ENCODE data around the gene TCF25.
"Not testable (repeated sequence)": the region's sequence is repeated elsewhere in the genome, so short reads cannot be mapped to it uniquely, and the experiment has no call there.

Gene TCF25

DNA sequence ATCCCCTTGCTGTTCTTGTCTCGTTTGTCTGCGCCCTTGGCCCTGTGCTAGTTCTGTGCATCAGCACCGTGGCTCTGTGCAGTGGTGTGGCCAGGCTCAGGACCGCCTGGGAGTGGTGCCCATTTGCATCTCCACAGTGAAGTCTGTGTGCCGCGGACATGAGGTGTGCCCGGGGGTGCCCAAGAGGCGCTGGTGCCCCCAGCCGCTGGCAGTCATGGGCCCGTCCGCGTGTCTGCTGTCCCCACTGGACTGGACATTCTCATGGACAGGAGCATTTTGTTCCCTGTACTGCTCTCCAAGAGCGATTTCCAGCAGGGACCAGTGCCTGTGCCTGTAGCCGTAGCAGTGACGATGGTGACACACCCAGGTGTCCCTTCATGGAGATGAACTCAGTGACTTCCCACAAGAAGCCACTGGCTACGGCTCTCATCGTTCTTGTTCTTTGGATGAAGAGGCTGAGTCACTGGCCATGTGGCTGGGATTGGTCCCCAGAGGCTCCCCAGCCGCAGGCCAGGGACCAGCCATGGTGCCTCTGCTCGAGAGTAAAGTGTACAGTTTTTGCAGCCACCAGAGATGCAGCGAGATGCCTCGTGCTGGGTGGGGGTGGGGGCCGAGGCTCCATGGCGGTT lies 32.2 kb downstream of the TCF25 start:
- no peak for DNase-seq

DNA sequence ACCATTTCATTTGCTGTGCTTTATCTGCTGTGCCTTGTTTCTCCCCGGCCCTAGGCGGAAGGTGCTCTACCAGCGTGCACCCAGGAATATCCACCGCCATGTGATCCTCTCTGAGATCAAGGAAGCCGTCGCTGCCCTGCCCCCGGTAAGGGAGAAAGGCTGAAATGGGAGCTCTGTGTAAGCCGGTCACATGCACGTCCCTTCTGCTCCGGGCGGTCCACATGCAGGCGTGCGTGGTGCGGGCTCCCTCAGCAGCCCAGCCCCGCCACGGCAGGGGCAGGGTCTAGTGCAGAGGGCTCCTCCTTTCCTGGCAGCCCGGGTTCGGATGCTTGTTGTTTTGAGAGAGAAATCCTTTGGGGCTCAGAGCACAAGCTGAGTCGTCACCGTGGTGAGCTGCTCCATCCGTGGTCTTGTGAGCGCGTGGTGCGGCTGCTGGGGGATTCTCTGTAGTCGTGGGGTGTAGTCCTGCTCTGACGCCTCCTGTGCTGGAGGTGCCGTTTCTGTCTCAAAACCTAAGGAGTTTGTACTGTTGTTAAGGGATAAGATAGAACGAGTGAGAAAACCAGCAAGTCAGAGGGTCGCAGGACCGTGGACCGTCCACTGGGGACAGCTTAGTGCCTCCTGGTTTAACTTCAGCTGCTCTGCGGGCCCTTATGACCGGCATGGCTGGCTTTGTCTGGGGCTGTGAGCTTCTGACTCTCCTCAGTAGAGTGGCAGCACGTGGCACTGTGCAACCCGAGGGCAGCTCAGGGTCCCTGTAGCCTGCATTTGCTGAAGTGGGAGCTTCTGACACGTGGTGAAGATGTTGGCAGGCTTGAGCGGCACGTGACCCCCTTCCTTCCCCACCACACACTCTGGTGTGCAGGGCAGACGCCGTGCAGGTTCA lies 33.0 kb downstream of the TCF25 start:
- DNase-seq = no peak

DNA sequence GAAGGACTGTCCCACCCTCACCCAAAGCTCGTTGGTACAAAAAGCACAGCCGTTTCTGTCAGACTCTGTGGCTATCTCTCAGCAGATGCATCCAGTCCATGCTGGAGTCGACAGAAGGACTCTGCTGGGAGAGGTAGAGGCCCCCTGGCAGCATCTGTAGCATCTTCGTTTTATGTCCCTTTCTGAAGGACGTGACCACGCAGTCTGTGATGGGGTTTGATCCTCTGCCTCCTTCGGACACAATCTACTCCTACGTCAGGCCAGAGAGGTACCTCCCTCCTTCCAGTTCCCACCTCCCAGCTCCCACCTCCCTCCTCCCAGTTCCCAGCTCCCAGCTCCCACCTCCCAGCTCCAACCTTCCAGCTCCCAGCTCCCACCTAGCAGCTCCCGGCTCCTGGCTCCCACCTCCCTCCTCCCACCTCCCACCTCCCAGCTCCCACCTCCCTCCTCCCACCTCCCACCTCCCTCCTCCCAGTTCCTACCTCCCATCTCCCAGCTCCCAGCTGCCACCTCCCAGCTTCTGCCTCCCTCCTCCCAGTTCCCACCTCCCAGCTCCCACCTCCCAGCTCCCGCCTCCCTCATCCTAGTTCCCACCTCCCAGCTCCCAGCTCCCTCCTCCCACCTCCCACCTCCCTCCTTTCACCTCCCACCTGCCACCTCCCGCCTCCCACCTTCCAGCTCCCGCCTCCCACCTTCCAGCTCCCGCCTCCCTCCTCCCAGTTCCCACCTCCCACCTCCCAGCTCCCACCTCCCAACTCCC lies 33.8 kb downstream of the TCF25 start:
- DNase-seq = no peak

DNA sequence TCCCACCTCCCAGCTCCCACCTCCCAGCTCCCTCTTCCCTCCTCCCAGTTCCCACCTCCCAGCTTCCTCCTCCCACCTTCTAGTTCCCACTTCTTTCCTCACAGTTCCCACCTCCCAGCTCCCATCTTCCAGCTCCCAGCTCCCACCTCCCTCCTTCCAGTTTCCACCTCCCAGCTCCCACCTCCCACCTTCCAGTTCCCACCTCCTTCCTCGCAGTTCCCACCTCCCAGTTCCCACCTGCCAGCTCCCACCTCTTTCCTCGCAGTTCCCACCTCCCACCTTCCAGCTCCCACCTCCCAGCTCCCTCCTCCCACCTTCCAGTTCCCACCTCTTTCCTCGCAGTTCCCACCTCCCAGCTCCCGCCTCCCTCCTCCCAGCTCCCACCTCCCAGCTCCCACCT lies 34.8 kb downstream of the TCF25 start:
- no peak for DNase-seq

DNA sequence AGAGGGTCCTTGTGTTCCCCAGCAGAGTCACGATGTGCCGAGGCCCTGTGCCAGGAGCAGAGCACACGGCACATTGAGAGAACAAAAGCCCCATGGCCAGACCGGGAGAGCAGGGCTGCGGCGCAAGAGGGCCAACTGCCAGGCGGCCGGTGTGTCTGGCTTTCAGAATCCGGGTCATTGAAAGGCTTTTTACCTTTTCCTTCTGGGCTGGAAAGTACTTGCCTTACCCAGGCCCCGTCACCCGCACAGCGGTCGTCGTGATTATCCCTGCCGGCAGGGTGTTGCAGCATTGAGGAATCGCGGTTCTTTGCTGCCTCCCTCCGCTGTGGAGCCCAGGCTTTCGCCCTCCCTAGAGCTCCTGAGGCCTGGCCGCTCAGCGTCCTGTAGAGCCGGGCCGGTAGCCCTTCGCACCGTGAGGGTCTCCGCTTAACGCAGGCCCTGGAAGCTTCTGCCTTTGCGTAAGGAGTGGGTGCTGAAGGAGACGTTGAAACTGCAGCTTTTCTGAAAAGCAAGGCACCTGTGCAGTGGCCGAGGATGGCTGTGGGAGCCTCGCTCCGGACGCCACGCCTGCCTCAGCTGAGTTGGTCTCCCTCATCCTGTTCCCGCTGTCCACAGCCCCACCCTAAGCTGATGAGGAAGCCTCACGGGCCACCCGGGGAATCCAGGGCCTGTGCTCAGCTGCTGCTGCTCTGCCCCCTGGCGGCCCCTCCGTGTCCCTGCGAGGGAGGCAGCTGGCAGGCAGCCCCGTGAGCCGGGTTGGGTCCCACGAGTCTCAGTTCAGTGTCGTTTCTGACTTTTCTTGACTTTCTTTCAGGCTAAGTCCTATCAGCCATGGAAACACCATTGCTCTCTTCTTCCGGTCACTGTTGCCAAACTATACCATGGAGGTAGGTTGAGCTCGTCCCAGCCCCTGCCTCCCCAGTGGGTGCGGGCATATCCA lies 36.7 kb downstream of the TCF25 start:
- DNase-seq = peak; percentile 83

DNA sequence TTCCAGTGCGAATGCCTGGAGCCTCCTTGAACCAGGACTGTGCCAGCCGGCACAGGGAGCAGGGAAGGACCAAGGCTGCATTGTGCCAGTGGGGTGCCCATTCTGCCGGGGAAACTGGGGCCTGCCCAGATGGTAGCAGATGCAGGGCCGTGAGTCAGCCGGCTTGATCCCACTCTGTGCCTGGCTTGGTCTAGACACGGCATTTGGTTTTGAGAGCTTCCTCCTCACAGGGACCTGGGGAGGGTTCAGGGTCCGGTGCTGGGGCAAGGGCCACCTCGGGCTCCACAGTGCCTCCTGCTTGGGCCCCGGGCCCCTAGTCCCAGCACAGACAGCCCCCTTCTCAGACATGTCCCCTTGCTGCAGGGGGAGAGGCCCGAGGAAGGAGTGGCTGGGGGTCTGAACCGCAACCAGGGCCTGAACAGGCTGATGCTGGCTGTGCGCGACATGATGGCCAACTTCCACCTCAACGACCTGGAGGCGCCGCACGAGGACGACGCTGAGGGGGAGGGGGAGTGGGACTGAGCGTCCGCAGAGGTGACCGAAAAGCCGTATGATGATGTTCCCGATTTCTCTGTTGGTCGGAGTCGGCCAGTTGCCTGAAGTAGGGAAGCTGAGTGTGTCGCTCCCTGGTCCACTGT lies 37.4 kb downstream of the TCF25 start:
- no peak for DNase-seq

DNA sequence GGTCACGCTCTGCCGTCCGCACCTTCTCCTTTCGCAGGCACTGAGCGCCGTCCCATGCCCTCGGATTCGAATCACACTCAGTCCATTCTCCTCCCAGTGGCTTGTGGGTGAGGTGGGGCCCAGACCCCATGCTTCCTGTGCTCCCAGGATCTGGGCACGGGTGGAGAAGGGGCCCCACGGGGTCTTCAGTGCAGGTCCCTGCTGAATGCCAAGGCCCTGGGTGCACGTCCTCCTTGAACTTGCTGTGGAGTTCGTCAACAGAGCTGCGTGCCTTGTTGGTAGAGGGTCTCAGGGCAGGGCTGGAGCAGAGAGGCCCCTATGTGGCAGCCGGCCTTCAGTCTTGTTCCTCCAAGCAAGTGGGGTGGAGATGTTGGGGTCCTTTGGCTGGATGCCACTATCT lies 38.0 kb downstream of the TCF25 start:
- no peak for DNase-seq

DNA sequence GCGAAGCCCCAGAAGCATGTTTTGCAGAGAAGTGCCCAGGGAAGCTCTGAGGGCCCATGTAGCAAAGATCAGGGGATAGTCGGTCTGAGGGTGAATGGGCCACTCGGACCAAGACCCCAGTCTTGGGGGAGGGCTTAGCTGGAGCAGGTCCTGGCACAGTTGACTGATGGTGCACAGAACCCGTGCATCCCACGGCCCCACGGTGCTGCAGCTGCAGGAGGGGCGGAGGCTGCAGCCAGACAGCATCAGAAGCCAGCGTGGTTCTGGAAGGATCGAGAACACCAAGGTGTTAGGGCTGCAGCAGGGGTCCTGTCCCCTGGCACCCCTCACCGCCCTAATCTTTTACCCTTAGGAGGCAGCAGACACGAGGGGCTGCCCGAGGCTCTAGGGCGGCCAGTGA lies 38.8 kb downstream of the TCF25 start:
- no peak for DNase-seq

DNA sequence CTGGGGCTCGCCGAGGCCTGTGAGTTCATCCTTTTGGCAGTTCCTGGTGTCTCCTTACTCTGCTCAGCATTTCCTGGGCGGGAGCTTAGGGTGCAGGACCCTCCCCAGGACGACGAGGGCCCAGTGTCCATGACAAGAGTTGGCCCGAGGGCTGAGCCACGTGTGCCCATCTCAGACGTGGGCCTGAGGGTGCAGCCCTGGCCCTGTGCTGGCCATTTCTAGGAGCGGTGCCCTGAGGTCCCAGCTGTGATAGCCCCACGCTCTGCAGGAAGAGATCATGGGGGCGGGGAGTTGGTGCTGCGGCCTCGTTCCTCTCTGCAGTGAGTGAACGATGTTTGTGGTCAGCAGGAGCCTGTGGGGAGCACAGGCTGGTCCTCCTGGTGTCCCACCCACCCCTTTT lies 39.2 kb downstream of the TCF25 start:
- DNase-seq = no peak

DNA sequence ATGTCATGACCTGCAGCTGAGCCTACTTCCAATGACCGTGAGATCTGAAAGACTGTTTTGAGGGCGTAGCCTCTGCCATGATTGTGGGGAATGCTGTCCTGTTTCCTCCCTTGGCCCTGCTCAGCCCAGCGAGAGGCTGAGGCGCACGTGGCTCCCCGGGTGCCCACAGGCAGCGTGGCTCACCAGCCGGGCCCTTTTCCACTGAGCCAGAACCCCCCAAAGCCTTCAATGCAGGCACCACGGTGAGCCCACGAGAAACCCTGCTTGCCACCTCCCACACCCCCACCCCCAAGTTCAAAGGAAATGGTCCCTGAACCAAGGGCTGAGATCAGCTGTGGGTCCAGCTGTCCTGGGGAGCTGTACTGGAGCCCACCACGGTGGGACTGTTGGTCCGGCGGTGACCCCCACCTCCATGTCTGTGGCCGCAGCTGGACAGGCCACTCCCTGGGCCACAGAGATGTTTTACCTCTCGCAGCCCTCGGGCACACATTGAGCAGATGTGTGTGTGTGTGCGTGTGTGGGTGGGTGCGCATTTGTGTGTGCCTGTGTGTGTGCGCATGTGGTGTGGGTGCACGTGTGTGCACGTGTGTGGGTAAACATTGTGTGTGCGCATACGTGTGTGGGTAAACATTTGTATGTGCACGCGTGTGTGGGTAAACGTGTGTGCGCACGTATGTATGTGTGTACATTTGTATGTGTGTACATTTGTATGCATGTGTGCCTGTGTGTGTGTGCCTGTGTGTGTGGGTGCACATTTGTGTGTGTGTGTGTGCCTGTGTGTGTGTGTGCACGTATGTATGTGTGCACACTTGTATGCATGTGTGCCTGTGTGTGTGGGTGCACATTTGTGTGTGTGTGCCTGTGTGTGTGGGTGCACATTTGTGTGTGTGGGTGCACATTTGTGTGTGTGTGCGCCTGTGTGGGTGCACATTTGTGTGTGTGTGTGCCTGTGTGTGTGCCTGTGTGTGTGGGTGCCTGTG lies 40.3 kb downstream of the TCF25 start:
- DNase-seq = no peak

DNA sequence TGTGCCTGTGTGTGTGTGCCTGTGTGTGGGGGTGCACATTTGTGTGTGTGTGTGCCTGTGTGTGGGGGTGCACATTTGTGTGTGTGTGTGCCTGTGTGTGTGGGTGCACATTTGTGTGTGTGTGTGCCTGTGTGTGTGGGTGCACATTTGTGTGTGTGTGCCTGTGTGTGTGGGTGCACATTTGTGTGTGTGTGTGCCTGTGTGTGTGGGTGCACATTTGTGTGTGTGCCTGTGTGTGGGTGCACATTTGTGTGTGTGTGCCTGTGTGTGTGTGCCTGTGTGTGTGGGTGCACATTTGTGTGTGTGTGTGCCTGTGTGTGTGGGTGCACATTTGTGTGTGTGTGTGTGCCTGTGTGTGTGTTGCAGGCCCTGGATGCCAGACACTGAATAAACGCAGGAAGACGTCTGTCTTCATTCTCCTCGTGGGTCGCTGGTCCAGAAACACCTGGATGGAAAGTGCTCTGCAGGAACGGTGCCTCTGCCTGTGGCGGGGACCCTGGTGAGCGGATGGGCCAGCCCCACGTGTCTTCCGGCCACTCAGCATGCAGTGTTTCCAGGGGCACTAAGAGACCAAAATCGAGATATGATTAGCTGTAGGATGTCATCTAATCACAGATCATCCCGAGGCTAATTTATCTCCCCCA lies 41.4 kb downstream of the TCF25 start:
- DNase-seq = not testable (repeated sequence)

DNA sequence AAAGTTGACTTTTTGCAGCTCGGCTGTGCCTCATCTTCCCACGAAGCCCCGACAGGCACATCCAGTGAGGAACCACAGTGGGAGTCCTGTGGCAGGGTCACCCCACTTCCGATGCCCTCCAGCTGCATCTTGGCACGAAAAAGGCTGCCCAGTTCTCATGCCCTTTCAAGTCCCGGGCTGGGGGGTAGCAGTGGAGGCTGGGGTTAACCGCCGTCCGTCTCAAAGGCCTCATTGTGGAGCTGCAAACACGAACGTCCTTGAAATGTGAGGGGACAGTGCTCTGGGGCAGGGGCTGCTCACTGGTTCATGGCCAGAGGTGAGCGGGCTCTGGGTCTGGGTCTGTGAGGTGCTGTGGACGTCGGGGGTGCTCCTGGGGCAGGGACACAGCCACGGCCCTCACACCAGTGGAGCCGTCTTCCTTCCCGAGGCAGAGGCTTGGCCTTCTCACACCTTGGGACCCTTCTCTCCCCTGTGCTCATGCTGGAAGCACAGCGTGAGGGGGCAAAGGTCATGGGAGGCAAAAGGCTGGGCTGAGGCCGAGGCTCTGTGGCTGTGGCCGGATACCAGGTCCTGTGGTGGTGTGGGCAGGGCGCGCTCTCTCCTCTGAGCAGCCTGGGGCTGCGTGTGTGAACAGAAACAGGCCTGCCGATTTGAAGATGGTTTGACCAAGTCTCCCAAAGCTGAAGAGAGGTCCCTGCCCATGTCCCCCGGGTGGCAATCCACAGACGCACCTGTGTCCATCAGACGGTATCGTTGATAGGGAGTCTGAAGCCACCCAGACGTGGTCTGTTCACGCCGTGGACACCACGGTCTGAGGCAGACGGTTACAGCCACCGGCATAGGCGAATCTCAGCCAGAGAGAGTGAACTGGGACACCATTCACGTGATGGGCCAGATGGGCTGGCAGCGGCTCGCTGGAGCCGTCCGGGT lies 42.2 kb downstream of the TCF25 start:
- no peak for DNase-seq

DNA sequence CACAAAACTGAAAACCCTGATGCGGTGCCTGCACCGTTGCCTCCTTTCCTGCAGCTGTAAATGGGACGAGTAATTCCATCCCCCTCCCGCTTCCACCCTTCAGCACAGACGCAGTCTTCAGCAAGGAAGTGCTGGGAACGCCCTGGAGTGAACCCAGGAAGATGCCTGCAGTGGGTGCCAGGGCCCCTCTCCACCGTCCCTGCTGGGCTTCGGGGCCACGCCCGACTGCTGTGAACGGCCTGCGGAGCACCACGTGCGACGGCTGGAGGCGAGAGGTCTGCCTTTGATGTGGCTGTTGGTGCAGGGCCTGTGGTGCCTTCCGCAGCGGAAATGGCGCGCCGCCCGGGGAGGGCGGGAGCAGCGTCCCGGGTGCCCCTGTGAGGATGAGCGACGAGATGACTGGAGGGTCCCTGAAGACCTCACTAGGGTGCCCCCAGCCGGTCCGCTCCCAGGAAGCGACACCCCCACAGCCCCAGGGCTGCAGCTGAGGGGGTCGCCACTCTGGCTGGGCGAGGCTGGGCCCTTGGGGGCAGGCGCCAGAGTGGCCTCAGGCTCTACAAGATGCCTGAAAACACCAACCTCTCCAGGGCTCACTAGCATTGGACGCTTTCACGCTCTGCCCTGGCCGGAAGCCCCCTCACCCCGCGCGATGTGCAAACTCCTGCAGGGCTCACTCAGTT lies 44.5 kb downstream of the TCF25 start:
- peak; percentile 84 for DNase-seq

DNA sequence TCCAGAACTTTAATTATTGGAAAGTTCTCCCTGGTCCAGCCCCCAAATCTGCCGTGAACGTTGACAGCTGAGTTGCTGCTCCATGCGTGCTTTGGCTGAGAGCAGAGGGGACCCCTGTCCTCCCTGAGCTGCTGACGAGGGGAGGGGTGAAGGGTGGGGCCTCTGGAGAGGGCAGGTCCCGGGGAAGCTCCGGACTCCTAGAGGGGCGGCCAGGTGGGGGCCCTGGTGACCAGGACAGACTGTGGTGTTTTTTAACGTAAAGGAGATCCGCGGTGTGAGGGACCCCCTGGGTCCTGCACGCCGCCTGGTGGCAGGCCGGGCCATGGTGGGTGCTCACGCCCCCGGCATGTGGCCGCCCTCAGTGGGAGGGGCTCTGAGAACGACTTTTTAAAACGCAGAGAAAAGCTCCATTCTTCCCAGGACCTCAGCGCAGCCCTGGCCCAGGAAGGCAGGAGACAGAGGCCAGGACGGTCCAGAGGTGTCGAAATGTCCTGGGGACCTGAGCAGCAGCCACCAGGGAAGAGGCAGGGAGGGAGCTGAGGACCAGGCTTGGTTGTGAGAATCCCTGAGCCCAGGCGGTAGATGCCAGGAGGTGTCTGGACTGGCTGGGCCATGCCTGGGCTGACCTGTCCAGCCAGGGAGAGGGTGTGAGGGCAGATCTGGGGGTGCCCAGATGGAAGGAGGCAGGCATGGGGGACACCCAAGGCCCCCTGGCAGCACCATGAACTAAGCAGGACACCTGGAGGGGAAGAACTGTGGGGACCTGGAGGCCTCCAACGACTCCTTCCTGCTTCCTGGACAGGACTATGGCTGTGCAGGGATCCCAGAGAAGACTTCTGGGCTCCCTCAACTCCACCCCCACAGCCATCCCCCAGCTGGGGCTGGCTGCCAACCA lies 45.3 kb downstream of the TCF25 start, which contains the start of gene MC1R:
MC1R (plus strand) TSS at position 410 of the 895 bp plus-strand sequence; CDS start at position 807, 397 bp downstream.
- DNase-seq = peak; percentile 65

DNA sequence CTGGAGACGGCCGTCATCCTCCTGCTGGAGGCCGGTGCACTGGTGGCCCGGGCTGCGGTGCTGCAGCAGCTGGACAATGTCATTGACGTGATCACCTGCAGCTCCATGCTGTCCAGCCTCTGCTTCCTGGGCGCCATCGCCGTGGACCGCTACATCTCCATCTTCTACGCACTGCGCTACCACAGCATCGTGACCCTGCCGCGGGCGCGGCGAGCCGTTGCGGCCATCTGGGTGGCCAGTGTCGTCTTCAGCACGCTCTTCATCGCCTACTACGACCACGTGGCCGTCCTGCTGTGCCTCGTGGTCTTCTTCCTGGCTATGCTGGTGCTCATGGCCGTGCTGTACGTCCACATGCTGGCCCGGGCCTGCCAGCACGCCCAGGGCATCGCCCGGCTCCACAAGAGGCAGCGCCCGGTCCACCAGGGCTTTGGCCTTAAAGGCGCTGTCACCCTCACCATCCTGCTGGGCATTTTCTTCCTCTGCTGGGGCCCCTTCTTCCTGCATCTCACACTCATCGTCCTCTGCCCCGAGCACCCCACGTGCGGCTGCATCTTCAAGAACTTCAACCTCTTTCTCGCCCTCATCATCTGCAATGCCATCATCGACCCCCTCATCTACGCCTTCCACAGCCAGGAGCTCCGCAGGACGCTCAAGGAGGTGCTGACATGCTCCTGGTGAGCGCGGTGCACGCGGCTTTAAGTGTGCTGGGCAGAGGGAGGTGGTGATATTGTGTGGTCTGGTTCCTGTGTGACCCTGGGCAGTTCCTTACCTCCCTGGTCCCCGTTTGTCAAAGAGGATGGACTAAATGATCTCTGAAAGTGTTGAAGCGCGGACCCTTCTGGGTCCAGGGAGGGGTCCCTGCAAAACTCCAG lies 46.4 kb downstream of the TCF25 start:
- no peak for DNase-seq

DNA sequence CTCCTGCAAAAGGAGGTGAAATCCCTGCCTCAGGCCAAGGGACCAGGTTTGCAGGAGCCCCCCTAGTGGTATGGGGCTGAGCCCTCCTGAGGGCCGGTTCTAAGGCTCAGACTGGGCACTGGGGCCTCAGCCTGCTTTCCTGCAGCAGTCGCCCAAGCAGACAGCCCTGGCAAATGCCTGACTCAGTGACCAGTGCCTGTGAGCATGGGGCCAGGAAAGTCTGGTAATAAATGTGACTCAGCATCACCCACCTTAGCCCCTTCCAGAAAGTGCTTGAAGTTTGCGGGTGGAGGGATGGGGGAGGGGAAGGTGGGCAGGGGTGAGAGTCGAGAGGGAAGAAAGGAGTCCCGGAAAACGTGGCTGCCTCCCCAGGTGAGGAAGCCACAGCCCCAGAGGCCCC lies 47.3 kb downstream of the TCF25 start:
- no peak for DNase-seq

Measured in stimulated activated CD8-positive, alpha-beta memory T cell treated with anti-CD3 and anti-CD28 coated beads, Interleukin-4, amount 100 ng/mL, for 48 hours (primary cell).